Measurements from ENCODE around the gene BMP8B.
"Not testable (repeated sequence)": the region's sequence is repeated elsewhere in the genome, so short reads cannot be mapped to it uniquely, and the experiment has no call there.

Gene BMP8B

GRCh38 chr1:39788758-39789570 lies at the start of gene BMP8B:
BMP8B (minus strand) TSS chr1:39788865; CDS start chr1:39788485, 380 bp downstream.
- peak; percentile 79 for DNase-seq

GRCh38 chr1:39836595-39837110 lies 48.0 kb upstream of the BMP8B start:
- no peak for DNase-seq

- DNase-seq: no peak
Observed at GRCh38 chr1:39835935-39836594, 47.4 kb upstream of the BMP8B start.

GRCh38 chr1:39835110-39835509 lies 46.4 kb upstream of the BMP8B start:
- DNase-seq: no peak

GRCh38 chr1:39833621-39834385 lies 45.1 kb upstream of the BMP8B start:
- no peak for DNase-seq

DNA sequence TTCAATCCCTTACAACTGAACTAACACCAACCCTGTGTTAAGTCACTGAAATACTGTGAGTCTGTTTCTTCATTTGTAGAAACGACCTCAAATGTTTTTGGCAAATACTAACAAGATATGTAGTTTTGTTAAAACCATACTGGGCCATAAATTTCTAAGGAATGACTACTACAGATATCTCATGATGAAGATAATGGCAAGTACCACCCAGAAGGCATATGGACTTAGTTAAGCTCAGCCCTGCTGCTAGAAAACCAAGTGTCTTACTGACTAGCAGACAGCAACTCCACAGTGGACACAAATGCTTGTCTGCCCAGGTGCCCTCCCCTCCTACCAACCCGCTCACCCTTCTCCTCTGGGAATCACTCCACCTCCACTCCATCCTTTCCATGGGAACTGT lies 44.5 kb upstream of the BMP8B start:
- DNase-seq: no peak

DNA sequence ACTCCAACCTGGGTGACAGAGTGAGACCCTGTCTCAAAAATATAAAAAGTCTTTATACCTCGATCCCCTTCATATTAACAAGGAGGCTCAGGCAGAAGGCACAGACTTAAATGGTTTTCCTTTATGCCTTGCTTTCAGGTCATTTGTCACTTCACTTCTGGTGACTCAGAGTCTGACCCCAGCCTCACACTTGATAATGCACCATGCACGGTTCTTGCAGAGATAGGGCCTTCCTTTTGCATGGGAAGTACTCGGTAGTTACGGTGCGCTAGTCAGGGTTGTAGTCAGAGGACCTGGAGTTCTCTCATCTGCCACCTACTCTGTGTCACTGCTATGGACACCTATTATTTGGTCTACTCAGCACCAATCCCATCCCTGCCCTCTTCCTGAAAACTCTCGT lies 43.6 kb upstream of the BMP8B start:
- DNase-seq: peak; percentile 25

DNA sequence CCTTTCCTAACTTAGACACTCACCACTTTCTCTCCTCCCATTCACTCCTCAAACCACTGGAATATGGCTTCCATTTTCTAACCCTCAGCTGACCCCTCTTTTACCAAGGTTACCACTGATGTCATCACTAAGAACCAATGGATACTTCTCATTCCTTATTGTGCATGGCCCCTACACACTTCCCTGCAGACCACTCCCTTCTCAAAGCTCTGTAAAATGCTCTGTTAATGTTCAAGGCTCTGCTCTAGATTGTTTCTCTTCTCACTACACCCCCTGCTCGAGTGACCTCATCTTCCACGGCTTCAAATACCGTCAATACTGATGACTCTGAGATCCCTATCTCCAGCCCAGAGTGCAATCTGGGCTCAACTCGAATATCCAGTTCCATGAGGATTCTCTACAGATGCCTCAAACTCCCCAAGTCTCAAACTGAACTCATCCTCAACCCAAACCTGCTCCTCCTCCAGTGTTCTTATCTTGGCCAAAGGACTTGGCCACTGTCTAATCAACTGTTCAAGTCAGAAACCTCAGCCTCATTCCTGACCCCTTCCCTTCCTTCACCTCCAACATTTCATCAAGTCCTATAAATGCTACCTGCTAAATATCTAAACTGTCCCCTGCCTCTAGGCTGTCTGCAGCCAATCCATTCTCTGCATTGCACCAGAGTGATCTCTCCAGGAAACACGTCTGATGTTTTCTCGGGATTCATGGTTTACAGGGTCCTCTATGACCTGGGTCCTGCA lies 41.3 kb upstream of the BMP8B start:
- peak; percentile 48 for DNase-seq

DNA sequence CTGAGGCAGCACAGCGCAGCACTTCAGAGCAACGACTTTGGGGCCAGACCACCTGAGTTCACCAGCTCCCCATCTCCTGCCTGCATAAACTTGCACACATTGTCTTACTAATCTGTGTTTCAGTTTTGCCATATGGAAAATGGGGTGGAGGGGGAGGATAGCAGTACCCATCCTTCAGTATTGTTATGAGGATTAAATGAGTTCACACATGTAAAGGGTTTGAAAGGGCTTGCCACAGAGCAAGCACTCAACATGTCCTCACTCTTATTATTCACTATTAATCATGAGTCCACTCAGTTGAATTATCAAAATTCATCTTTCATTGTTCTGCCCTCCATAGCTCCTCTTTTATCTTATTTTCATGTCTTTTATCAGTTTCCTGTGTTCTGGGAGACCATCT lies 40.1 kb upstream of the BMP8B start:
- DNase-seq: no peak

DNA sequence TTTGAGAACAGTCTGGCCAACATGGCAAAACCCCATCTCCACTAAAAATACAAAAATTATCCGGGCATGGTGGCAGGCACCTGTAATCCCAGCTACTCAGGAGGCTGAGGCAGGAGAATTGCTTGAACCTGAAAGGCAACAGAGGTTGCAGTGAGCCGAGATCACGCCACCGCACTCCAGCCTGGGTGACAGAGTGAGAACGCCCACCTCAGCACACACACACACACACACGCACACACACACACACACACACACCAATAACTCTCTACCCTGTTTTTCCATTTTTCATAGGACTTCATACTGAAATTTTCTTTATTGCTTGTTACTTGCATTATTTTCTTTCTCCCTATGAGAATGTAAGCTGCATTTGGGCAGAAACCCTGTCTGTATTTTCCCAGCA lies 39.6 kb upstream of the BMP8B start:
- not testable (repeated sequence) for DNase-seq

DNA sequence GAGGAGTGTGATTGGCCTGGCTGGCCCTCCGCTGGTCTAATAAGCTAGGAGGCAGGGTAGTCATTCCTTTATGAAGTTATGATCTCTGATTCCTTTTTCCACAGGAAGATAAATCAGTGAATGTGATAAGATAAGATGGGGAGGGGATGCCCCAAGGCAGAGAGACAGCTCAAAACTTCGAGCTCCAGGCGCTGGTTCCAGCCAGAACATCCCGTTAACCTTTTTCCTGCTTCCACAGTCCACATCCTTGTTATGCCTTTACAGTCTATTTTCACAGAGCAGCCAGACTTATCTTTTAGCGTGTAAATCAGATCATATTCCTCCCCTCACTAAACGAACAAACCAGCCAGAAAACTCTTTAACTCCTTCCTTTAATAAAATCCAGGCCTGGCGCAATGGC lies 38.5 kb upstream of the BMP8B start:
- DNase-seq: no peak

GRCh38 chr1:39826583-39826982 lies 37.9 kb upstream of the BMP8B start:
- DNase-seq: no peak

DNA sequence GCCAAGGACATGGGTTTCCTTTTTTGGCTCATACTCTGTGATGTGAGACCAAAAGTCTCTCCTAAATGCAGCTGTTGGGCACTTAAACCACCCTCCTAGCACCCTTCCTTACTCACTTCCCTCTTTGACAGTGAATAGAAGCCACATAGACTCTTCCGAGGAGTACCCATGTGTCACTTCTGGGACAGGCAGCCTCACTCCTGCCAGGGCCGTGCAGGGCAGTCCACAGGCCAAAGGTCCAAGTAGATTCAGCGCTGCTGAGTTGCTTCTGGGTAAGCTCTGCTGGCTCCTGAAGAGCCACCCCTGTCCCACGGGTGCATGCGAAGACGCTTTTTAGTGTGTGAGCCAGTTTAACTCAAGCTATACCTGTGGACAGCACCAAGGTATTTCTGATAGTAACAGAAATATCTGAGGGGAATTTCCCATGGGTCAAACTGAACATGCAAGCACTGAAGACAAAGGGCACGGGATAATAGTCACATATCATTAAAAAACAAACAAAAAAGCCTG lies 36.8 kb upstream of the BMP8B start:
- DNase-seq: no peak

DNA sequence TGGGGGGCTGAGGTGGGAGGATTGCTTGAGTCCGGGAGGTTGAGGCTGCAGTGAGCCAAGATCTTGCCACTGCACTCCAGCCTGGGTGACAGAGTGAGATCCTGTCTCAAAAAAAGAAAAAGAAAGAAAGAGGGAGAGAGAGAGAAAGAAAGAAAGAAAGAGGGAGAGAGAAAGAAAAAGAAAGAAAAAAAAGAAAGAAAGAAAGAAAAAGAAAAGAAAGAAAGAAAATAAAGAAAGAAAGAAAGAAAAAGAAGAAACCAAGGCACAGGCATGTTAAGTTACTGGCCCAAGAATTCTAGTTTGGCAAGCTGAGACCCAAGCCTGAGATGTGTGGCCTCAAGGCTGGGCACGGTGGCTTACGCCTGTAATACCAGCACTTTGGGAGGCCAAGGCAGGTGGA lies 34.8 kb upstream of the BMP8B start:
- DNase-seq: not testable (repeated sequence)

- DNase-seq: no peak
Observed at GRCh38 chr1:39822146-39822545, 33.5 kb upstream of the BMP8B start.

DNA sequence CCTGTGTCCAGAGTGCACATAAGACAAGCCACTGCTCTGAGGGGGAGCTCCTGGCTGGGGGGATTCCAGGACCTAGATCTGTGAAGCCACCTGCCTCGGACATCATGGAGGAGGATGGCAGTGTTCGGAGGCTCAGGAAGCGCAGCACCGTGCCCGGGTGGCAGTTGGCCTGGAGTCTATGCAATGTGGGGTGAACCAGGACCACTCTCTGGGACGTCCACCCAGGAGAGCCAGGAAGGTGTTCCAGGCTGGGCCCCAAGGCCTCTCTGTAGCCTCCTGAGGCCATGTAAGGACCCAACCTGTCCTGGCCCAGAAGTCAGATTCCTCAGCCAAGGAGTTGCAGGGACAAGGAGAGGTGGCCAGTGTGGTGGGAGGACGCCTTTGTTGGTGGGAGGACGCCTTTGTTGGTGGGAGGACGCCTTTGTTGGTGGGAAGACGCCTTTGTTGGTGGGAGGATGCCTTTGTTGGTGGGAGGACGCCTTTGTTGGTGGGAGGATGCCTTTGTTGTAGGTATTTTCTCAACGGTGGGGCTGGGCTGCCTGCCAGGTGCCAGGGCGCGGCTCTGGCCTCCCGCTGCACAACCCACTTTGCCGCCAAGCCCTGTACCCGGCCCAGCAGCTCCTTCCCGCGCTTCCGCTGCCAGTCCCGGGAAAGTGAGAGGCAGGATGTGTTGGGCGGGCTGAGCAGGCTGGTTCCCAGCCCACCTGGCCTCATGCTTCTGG lies 30.6 kb upstream of the BMP8B start:
- DNase-seq: no peak

DNA sequence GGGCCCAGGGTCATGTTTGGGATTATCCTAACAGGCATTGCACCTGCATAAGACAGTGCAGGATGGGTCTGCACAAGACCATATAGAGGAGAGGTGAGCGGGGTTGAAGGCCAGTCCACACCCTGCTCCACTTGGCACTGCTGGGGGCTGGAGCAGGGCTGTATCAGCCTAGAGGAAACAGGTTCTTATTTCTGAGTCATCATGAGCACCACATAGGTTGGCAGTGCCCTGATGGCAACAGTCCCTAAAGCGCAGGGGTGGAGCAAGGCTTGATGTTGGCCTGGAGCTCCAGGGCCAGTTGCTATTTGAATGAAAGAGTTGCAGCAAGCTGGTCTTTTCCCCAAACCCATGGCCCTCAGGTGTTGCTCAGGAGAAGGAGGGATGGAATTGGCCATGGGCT lies 29.8 kb upstream of the BMP8B start:
- DNase-seq: no peak

DNA sequence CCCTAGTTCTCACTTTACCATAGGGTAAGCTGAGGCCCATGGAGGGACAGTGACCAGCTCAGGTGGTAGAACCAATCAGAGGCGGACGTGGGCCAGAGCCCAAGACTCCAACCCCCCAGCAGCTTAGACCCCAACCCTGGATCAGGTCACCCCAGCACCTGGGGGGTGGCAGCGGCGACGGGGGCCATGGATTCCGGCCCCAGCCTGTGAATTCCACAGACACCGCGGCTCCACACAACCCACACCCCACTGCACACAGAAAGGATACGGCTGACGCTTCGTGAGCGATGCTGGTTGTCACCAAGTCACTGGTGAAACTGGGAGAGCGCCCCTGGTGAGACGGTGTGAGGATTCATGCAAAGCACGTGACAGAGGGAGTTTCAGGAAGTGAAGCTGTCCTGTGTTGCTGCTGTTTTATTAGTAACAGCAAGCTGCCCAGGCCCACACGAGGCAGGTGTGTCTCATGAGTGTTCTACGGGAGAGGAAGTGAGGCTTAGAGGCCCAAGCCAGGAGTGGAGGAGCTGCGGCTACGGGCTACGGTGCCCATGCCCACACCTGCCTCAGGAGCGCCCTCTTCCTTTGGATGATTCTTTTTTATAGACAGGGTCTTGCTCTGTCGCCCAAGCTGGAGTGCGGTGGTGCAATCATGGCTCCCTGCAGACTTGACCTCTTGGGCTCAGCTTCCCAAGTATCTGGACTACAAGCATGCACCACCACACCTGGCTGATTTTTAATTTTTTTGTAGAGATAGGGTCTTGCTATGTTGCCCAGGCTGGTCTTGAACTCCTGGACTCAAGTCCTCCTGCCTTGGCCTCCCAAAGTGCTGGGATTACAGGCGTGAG lies 28.6 kb upstream of the BMP8B start:
- DNase-seq: peak; percentile 75

DNA sequence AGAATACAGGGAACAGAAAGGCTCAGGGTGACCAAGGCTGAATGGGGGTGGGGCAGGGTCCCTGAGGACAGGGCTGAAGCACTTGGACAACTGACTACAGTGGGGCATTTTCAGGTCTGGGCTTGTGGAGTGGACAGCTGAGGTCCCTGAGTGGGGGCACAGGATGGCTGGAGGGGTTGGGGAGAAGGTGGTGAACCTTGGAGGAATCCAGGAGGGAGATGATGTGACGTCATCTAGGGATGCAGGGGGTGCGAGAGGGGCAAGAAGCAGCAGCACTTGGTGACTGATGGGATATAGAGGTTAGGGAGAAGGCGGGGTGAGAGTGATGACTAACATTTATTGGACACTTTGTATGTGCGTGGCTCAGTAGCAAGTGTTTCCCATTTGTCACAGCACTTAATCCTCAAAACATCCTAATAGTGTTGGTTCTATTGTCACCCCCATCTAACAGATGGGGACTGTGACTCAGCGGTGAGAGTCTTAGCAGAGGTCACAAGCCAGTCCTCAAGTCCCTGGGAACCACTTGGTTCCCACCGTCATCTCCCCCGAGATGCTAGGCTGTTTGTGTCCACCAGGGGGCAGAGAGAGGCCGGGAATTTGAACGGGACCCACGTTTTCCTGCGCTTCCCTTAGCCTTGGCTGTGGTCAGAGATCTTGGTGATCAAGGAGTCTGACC lies 27.9 kb upstream of the BMP8B start:
- peak; percentile 85 for DNase-seq

GRCh38 chr1:39812913-39813312 lies 24.2 kb upstream of the BMP8B start:
- no peak for DNase-seq

All from OCI-M1 (cell line).